ENCODE measurements around the gene SHH.
"Not testable (repeated sequence)": the region's sequence is repeated elsewhere in the genome, so short reads cannot be mapped to it uniquely, and the experiment has no call there.

SHH gene

DNA sequence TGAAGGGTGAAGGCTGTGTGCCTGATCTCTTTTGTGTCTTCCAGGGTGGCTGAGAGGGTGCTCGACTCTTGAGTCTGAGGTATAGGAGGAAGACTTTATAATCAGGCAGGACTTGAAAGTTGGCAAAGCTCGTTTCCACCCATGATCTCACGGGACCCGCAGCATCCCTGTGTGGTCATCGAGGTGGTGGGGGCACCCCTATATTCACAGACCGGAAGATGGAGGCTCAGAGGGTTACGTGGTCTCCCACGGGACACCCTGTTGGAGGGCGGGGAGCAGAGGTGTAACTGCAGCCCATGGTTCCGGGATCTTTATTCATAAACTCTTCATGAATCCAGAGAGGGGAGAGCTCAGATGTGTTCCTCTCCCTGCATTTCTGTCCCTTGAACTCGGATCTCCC, 9.6 kb upstream of the SHH start:
- no peak for DNase-seq (ENCODE audit: low read depth, low spot score)
- no peak for TF ChIP-seq CTCF (IDR thresholded peaks at IDR 0.05; ENCODE audit: low read depth, low read length)
- in situ Hi-C loops (cut with HindIII; ENCODE audit: low sequenced_read_pairs) = no loop called here
- H3K4me3 ChIP-seq (ENCODE audit: low read depth, low read length) = no peak overlapping the region

DNA sequence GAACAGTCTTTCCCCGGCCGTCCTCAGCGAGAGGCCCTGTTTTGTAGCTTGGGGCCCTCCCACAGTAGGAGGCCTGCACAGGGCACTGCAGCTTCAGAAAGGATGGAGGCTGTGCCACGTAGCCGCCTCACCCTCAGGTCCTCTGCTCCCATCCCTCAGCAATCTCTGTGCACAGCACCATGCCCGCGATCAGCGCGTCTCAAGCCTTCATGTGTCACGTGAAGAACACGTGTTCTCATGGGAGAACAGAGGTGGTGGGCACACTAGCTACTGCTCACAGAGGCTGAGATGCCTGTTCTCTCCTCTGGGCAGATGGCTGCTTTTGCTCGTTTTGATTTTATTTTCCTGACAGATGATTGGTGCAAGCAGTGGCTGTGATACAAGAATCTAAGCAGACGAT, 8.5 kb upstream of the SHH start:
- no peak for DNase-seq (ENCODE audit: low read depth, low spot score)
- in situ Hi-C loops (cut with HindIII; ENCODE audit: low sequenced_read_pairs) = no loop called here
- no peak overlapping the region for H3K4me3 ChIP-seq (ENCODE audit: low read depth, low read length)
- no peak for TF ChIP-seq CTCF (IDR thresholded peaks at IDR 0.05; ENCODE audit: low read depth, low read length)

GRCh38 chr7:155820246-155820645, 8.0 kb upstream of the SHH start:
- no peak for TF ChIP-seq CTCF (IDR thresholded peaks at IDR 0.05; ENCODE audit: low read depth, low read length)
- DNase-seq (ENCODE audit: low read depth, low spot score) = no peak
- no peak overlapping the region for H3K4me3 ChIP-seq (ENCODE audit: low read depth, low read length)
- in situ Hi-C loops (cut with HindIII; ENCODE audit: low sequenced_read_pairs) = no loop called here

DNA sequence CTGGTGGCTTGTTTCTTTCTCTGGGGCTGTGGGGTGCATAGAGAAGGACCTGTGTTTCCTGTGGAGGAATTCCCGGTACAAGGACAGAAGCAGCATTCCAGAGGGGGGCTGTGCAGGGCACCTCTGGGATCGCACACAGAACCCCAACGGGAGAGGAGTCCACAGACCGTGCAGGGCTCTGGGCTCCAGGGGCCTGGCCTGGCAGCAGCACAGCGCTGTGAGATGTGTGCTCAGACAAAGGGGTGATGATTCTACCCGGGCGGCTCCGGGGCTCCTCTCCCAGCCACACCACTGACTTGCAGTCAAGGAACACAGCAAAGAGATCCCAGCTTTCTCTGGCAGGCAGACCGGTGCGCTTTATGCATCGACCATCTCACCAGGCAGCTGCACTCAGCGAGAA, 6.9 kb upstream of the SHH start:
- DNase-seq (ENCODE audit: low read depth, low spot score) = no peak
- H3K4me3 ChIP-seq (ENCODE audit: low read depth, low read length) = no peak overlapping the region
- in situ Hi-C loops (cut with HindIII; ENCODE audit: low sequenced_read_pairs) = no loop called here
- no peak for TF ChIP-seq CTCF (IDR thresholded peaks at IDR 0.05; ENCODE audit: low read depth, low read length)

- DNase-seq (ENCODE audit: low read depth, low spot score) = no peak
- TF ChIP-seq CTCF (IDR thresholded peaks at IDR 0.05; ENCODE audit: low read depth, low read length) = no peak
- no peak overlapping the region for H3K4me3 ChIP-seq (ENCODE audit: low read depth, low read length)
- in situ Hi-C loops (cut with HindIII; ENCODE audit: low sequenced_read_pairs) = no loop called here
Measured at GRCh38 chr7:155818820-155819168, 6.5 kb upstream of the SHH start.

- no peak for TF ChIP-seq CTCF (IDR thresholded peaks at IDR 0.05; ENCODE audit: low read depth, low read length)
- H3K4me3 ChIP-seq (ENCODE audit: low read depth, low read length) = no peak overlapping the region
- no peak for DNase-seq (ENCODE audit: low read depth, low spot score)
- in situ Hi-C loops (cut with HindIII; ENCODE audit: low sequenced_read_pairs) = no loop called here
Measured at GRCh38 chr7:155818154-155818819, 6.0 kb upstream of the SHH start.

DNA sequence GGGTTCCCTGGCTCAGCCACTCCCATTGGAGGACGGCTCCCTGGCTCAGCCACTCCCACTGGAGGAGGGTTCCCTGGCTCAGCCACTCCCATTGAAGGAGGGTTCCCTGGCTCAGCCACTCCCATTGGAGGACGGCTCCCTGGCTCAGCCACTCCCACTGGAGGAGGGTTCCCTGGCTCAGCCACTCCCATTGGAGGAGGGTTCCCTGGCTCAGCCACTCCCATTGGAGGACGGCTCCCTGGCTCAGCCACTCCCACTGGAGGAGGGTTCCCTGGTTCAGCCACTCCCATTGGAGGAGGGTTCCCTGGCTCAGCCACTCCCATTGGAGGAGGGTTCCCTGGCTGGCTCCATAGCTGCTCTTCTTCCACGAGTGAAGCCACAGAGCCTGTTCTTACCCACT, 5.3 kb upstream of the SHH start:
- in situ Hi-C loops (cut with HindIII; ENCODE audit: low sequenced_read_pairs); DNase-seq (ENCODE audit: low read depth, low spot score); H3K4me3 ChIP-seq (ENCODE audit: low read depth, low read length): not testable (repeated sequence)
